ENCODE data around the gene KBTBD7. TPM values are rescaled to one million over a fixed set of nuclear protein-coding genes. Genes with fewer than 3 reads are reported as not detected.

KBTBD7 gene
- total and polyA plus RNA-seq, 2 donors (not counting 3 experiments of a cell fraction or from before 2014, with no cell fraction given): 2.1 to 4.4 TPM

- intact Hi-C loops (cut with micrococcal nuclease): no loop called here
- H3K9me3 ChIP-seq (replicated peaks; ENCODE audit: control insufficient read depth, insufficient read depth, low read length): no peaks in the 10 kb centered on the region
- no peak overlapping the region for H2AFZ ChIP-seq (ENCODE audit: low read depth, low read length)
- dilution Hi-C loops (cut with MboI; ENCODE audit: extremely low pct_ligation_motif_present, low sequenced_read_pairs): no loop called here
- no peaks in the 10 kb centered on the region for H3K36me3 ChIP-seq (ENCODE audit: control insufficient read depth in 2 of 2, extremely low read depth in 1 of 2, insufficient read depth in 2 of 2, low read length in 2 of 2)
- H3K4me3 ChIP-seq (replicated peaks in 1 of 3; ENCODE audit: insufficient read depth in 1 of 3, low read depth in 1 of 3, low read length in 3 of 3): no peak overlapping the region
- H3K79me2 ChIP-seq (ENCODE audit: control insufficient read depth, insufficient read depth, low read length): no peaks in the 10 kb centered on the region
- H3K27me3 ChIP-seq (ENCODE audit: control insufficient read depth in 2 of 2, insufficient read depth in 2 of 2, low read length in 2 of 2): no peaks in the 10 kb centered on the region
- ChIA-PET CTCF (no interaction called here), POLR2A (no interaction called here)
- no peak for DNase-seq (ENCODE audit: low read depth, low spot score)
- no peak for FAIRE-seq
- no peak overlapping the region for H3K9ac ChIP-seq (replicated peaks; ENCODE audit: extremely low read depth, insufficient read depth, low read length)
- H3K27ac ChIP-seq (ENCODE audit: insufficient read depth, low read depth, low read length): no peak overlapping the region
- H3K4me1 ChIP-seq (ENCODE audit: control insufficient read depth, extremely low read depth, insufficient read depth, low read length): no peaks in the 10 kb centered on the region
- TF ChIP-seq, protein P1, sequence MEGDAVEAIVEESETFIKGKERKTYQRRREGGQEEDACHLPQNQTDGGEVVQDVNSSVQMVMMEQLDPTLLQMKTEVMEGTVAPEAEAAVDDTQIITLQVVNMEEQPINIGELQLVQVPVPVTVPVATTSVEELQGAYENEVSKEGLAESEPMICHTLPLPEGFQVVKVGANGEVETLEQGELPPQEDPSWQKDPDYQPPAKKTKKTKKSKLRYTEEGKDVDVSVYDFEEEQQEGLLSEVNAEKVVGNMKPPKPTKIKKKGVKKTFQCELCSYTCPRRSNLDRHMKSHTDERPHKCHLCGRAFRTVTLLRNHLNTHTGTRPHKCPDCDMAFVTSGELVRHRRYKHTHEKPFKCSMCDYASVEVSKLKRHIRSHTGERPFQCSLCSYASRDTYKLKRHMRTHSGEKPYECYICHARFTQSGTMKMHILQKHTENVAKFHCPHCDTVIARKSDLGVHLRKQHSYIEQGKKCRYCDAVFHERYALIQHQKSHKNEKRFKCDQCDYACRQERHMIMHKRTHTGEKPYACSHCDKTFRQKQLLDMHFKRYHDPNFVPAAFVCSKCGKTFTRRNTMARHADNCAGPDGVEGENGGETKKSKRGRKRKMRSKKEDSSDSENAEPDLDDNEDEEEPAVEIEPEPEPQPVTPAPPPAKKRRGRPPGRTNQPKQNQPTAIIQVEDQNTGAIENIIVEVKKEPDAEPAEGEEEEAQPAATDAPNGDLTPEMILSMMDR (IDR thresholded peaks at IDR 0.05; ENCODE audit: extremely low read depth in 1 of 2, insufficient read depth in 1 of 2, low read depth in 1 of 2, low read length in 2 of 2): no peak
- TF ChIP-seq, protein P2, sequence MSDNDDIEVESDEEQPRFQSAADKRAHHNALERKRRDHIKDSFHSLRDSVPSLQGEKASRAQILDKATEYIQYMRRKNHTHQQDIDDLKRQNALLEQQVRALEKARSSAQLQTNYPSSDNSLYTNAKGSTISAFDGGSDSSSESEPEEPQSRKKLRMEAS (IDR thresholded peaks at IDR 0.05; ENCODE audit: insufficient read depth, insufficient read length): no peak
- TF ChIP-seq JUN (IDR thresholded peaks at IDR 0.05; ENCODE audit: borderline replicate concordance, insufficient read depth, insufficient read length, low read depth): no peak
- no peak for TF ChIP-seq MYC (IDR thresholded peaks at IDR 0.05; ENCODE audit: low read depth, low read length)
- no peak for TF ChIP-seq FOS (IDR thresholded peaks at IDR 0.05; ENCODE audit: borderline replicate concordance, insufficient read depth, low read length)
- TF ChIP-seq POLR2A (IDR thresholded peaks at IDR 0.05; ENCODE audit: low read depth, low read length): no peak
- TF ChIP-seq POLR2AphosphoS5 (IDR thresholded peaks at IDR 0.05; ENCODE audit: insufficient read depth, low read depth, low read length): no peak
- no peak for TF ChIP-seq GATA2 (IDR thresholded peaks at IDR 0.05; ENCODE audit: insufficient read depth, insufficient read length, low read depth, low read length)
- TF ChIP-seq EZH2 (IDR thresholded peaks at IDR 0.05; ENCODE audit: borderline replicate concordance, low read depth, low read length, severe bottlenecking): no peak
- H3K4me2 ChIP-seq (ENCODE audit: insufficient read depth, low read length): no peak overlapping the region
- H3K9me1 ChIP-seq (replicated peaks; ENCODE audit: control insufficient read depth, extremely low read depth, insufficient read depth, low read length): no peaks in the 10 kb centered on the region
- no peaks in the 10 kb centered on the region for H4K20me1 ChIP-seq (replicated peaks; ENCODE audit: control insufficient read depth, extremely low read depth, insufficient read depth, low read length)
- BruUV-seq (replicated peaks): no TSS peak
Measured at GRCh38 chr13:41162151-41162550, 32.2 kb downstream of the KBTBD7 start.

All from endothelial cell of umbilical vein (primary cell).